NCI-H526 treated with DMSO at 0.1 percent for 48 hours (cell line): ENCODE data around the gene TMEM61.
"Not testable (repeated sequence)": the region's sequence is repeated elsewhere in the genome, so short reads cannot be mapped to it uniquely, and the experiment has no call there.

Experiments used
- DNase-seq: peaks from one replicate; lab custom pipeline; 2025; lab: John Stamatoyannopoulos, UW

The TMEM61 gene

GRCh38 chr1:55001311-55001710 lies 20.9 kb downstream of the TMEM61 start:
- DNase-seq: no peak

- no peak for DNase-seq
Measured at GRCh38 chr1:55002686-55003085, 22.3 kb downstream of the TMEM61 start.

- DNase-seq: no peak
Measured at GRCh38 chr1:55005351-55006140, 25.1 kb downstream of the TMEM61 start.

DNA sequence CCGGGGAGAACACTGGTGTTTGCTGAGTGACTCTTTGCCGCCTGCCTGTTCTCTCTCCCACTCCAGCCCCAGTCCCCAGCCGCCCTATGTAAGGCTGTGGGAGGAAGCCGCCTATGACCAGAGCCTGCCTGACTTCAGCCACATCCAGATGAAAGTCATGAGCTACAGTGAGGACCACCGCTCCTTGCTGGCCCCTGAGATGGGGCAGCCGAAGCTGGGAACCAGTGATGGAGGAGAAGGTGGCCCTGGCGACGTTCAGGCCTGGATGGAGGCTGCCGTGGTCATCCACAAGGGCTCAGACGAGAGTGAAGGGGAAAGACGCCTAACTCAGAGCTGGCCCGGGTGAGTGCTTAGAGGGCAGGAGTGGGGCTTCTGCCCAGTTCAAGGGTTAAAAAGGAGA lies 26.5 kb downstream of the TMEM61 start:
- DNase-seq: no peak

DNA sequence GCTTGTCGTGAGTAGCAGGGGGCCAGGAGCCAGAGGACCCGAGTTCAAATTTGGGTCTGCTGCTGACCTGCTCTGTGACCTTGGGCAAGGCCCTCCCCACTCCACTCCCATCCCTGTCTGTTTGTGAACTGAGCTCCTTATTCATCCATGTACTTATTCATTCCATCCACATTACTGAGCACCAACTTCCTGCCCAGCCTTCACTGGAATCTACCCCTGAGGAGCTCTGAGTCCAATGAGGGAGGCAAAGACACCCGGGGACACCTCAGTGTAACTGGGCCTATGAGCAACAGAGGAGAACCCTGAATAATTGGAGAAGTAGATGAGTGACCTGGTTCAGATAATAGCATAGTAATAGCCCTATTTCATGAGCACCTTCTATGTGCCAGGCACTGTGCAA lies 27.2 kb downstream of the TMEM61 start:
- DNase-seq: no peak

GRCh38 chr1:55010194-55010886 lies 29.9 kb downstream of the TMEM61 start:
- no peak for DNase-seq

DNA sequence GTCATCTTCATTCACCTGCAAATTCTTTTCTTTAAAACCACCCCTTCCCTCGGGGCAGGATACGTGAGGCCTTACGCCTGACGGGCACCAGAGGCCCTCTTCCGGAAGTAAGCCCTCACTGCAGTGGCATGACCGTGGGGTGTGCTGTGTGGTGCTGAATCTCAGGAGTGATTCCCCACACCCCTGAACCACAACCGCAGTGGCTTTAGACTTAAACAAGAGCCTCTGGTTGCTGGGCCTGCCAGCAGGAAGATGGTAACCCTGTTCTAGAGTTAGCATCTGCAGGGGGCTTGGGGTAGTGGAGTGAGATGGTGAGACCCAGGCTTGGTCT lies 30.4 kb downstream of the TMEM61 start:
- no peak for DNase-seq

- DNase-seq: no peak
Measured at GRCh38 chr1:55012661-55013060, 32.2 kb downstream of the TMEM61 start.

GRCh38 chr1:55015123-55015522 lies 34.7 kb downstream of the TMEM61 start:
- no peak for DNase-seq

- no peak for DNase-seq
Measured at GRCh38 chr1:55015731-55016620, 35.5 kb downstream of the TMEM61 start.

- no peak for DNase-seq
Measured at GRCh38 chr1:55018395-55018794, 38.0 kb downstream of the TMEM61 start.

GRCh38 chr1:55021942-55022546 lies 41.6 kb downstream of the TMEM61 start:
- DNase-seq: peak; percentile 76

GRCh38 chr1:55024163-55024562 lies 43.7 kb downstream of the TMEM61 start:
- DNase-seq: not testable (repeated sequence)

- DNase-seq: not testable (repeated sequence)
Measured at GRCh38 chr1:55026682-55027081, 46.3 kb downstream of the TMEM61 start.

DNA sequence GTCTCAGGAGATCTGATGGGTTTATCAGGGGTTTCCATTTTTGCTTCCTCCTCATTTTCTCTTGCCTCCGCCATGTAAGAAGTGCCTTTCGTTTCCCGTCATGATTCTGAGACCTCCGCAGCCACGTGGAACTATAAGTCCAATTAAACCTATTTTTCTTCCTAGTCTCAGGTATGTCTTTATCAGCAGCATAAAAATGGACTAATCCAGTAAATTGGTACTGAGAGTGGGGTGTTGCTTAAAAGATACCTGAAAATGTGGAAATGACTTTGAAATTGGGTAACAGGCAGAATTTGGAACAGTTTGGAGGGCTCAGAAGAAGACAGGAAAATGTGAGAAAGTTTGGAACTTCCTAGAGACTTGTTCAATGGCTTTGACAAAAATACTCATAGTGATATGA lies 50.7 kb downstream of the TMEM61 start:
- not testable (repeated sequence) for DNase-seq

- no peak for DNase-seq
Measured at GRCh38 chr1:55033265-55033614, 52.8 kb downstream of the TMEM61 start.

DNA sequence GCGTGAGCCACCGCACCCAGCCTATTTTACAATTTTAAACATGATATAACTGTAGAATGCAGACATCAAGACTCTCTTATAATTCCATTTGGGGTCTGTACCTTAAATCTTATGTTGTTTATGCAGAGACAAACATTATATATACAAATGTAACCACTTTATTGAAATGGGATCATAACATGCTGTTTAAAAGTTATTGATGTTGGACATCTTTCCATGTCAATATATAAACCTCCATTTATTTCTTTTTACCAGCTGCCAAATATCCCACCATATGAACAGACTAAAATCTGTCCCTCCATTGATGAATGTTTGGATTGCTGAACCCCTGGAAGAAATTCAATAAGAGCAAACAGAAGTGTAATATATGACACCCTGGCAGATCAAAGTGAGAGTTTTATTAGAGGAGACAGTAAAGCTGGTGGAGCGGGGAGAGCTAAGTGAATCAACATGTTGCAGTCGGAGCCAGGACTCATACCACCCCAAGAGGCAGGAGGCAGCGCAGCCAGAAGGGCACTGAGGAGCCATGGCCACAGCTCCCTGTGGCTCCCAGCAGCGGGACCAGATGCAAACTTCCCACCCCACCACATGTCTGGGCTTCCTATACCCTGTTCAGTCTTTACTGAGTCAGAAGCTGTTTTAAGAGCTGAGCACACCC lies 54.2 kb downstream of the TMEM61 start:
- no peak for DNase-seq

DNA sequence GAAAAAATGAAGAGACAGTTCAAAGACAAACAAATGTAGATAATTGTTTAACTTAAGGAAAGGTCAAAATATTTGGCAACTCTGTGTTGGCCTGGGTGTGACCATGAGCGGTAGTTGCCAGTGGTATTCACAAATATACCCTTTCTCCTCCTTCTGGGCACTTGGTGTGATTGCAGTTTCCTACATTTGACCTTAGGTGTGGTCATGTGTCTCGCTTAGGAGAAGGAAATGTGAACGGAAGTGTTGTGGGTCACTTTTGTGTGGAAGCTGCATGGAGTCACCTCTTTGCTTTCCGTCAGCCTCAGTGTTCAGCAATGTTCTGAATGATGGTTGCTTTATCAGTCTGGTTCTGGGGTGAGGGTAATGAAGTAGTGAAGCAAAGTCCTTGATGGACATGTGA lies 55.5 kb downstream of the TMEM61 start:
- no peak for DNase-seq

DNA sequence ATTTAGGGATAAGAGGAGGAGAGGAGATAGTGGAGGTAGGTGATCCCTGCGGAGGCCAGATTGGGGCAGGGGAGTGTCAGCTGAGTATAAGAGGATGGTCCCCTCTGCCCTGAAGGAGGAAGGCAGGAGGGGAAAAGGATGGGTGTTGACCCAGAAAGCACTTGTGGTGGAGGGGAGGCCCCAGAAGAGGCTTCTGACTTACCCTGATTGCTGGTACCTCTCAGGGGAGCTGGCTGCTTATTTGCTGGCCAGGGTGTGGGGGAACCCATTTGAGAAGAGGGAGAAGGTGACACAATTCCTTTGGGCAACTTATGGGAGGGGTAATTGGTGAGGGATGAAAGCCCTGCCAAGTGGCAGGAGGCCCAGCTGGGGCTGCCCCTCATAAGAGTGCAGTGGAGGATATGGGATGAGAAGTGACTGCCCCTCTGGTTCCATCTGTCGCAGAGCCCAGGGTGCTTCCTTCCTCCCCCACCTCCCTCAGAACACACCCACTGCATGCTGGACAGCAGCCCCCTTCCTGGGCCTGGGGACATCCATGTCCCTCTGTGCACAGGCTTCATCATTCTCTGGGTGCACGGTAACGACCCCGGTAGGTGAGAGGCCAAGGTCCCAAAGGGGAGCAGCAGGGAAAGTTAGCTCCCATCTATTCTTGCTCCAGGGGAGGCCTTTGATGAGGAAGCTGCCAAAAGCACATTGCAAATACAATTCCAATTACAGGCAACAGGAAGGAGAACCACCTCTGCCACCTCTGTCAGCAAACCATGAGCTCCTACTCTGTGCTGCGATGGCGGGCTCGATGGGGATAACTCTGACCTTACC lies 57.5 kb downstream of the TMEM61 start:
- DNase-seq: no peak

DNA sequence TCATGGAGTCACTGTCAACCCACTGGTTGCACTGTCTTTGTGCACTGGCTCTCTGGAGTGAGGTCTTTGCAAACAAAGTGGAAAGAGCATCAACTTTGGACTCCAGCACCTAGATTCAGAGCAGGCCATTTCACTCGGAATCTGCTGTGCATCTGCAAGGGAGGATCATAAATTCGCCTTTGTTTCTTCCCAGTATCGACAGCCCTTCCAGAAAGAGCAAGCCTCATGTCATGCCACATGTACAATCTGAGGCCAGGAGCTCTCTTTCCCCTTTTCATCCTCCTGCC lies 58.1 kb downstream of the TMEM61 start:
- DNase-seq: no peak

DNA sequence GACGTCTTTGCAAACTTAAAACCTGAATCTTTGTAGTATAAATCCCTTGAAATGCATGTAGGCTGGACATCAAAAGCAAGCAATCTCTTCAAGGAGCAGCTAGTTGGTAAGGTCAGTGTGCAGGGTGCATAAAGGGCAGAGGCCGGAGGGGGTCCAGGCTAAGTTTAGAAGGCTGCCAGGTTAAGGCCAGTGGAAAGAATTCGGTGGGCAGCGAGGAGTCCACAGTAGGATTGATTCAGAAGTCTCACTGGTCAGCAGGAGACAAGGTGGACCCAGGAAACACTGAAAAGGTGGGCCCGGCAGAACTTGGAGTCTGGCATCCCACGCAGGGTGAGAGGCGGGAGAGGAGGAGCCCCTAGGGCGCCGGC lies 58.5 kb downstream of the TMEM61 start:
- DNase-seq: no peak
